Hepatocyte (in vitro differentiated cells): ENCODE results near the gene UXT. TPM values are rescaled to one million over a fixed set of nuclear protein-coding genes. Genes with fewer than 3 reads are reported as not detected.

ENCODE experiments used
- DNase-seq: peaks from one replicate; pipeline ENCODE4 v3.0.0-alpha.2; 2016; ENCODE audit warnings: low spot score
- H2AFZ ChIP-seq: fragments of 200-600 bp; sonication (generic); 2 replicates; pipeline ENCODE4 v1.6.0; 2016; ENCODE audit warnings: antibody characterized with exemption, mild to moderate bottlenecking
- H3K27ac ChIP-seq: fragments of 200-600 bp; sonication (generic); 2 replicates; pipeline ENCODE4 v1.5.1; 2016; ENCODE audit warnings: mild to moderate bottlenecking
- H3K27me3 ChIP-seq: fragments of 200-600 bp; sonication (generic); 2 replicates; pipeline ENCODE4 v1.6.1; 2016
- H3K36me3 ChIP-seq: fragments of 200-600 bp; sonication (generic); replicated peaks from 2 replicates; pipeline ENCODE4 v1.5.1; 2016; ENCODE audit warnings: low read depth; ENCODE audit not compliant: insufficient read depth
- H3K4me1 ChIP-seq: fragments of 200-600 bp; sonication (generic); 2 replicates; pipeline ENCODE4 v1.5.1; 2016; ENCODE audit warnings: mild to moderate bottlenecking, moderate library complexity; ENCODE audit not compliant: insufficient read depth
- H3K4me2 ChIP-seq: fragments of 200-600 bp; sonication (generic); 2 replicates; pipeline ENCODE4 v1.6.0; 2016
- H3K4me3 ChIP-seq: fragments of 200-600 bp; sonication (generic); 2 replicates; pipeline ENCODE4 v1.5.1; 2016; ENCODE audit warnings: mild to moderate bottlenecking
- H3K79me2 ChIP-seq: fragments of 200-600 bp; sonication (generic); 2 replicates; pipeline ENCODE4 v1.6.0; 2017; ENCODE audit warnings: mild to moderate bottlenecking
- H3K9me2 ChIP-seq: fragments of 200-600 bp; sonication (generic); replicated peaks from 2 replicates; pipeline ENCODE4 v1.6.0; 2017; ENCODE audit warnings: mild to moderate bottlenecking; ENCODE audit not compliant: insufficient read depth
- H3K9me3 ChIP-seq: fragments of 200-600 bp; sonication (generic); 2 replicates; pipeline ENCODE4 v1.5.1; 2016; ENCODE audit warnings: low read depth, mild to moderate bottlenecking
- H4K20me1 ChIP-seq: fragments of 200-600 bp; sonication (generic); 2 replicates; pipeline ENCODE4 v1.6.0; 2016; ENCODE audit warnings: mild to moderate bottlenecking; ENCODE audit not compliant: insufficient read depth, poor library complexity, severe bottlenecking
- EZH2 ChIP-seq: fragments of 200-600 bp; sonication (generic); IDR thresholded peaks from 2 replicates; pipeline ENCODE4 v1.6.1; 2016; ENCODE audit warnings: antibody characterized with exemption, mild to moderate bottlenecking, borderline replicate concordance
- EZH2phosphoT487 ChIP-seq: fragments of 200-600 bp; sonication (generic); IDR thresholded peaks from one replicate; pipeline ENCODE4 v1.6.1; 2018; ENCODE audit warnings: antibody characterized with exemption, mild to moderate bottlenecking, low read depth, moderate library complexity; ENCODE audit not compliant: unreplicated experiment, severe bottlenecking
- WGBS: methylation state at CpG from one replicate; pipeline ENCODE4 v1.1.6; 2016; ENCODE audit warnings: low lambda C conversion rate; ENCODE audit errors: missing lambda C conversion rate; 5-methylcytosine and 5-hydroxymethylcytosine counted together
- polyA plus RNA-seq: library from polyadenylated mRNA; unstranded; fragments of >200 nt; fragmentation: Nextera tagmentation; extraction: Ambion mirVana; gene quantifications from 2 replicates; pipeline ENCODE4 v1.2.1, GENCODE V29; 2016
- total RNA-seq: library from RNA; depleted of rRNA; stranded (reverse); fragments of >200 nt; gene quantifications from 2 replicates; pipeline ENCODE4 v1.2.3, GENCODE V29; 2014
- TF ChIP-seq, protein P1 (sequence below): fragments of 200-600 bp; sonication (generic); IDR thresholded peaks from 2 replicates; pipeline ENCODE4 v1.5.1; 2016; ENCODE audit warnings: antibody characterized with exemption, mild to moderate bottlenecking; ENCODE audit not compliant: poor library complexity

Gene UXT
- total and polyA plus RNA-seq, 2 experiments from 2014 or later, result 96.1 to 141 TPM

DNA sequence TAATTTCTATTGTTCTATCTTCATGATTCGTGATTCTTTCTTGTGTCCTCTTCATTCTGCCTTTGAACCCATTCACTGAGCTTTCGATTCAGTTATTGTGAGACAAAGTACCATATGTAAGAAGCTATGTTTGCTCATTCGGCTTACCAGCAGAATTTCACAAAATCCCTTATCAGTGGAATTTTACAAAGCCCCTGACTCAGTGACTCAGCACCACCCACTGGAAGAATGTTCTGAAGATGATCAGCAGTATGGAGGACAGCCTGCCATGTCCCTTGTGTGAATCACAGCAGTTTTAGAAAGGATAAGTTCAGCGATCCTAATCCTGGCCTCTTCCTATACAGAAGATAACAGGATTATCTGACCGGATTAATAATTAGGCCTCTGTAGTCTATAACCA lies 5.8 kb upstream of the UXT start:
- Histone ChIP-seq H3K4me3 (no peak overlapping the region), H3K9me2 (no peaks in the 10 kb centered on the region), H3K4me2 (no peak overlapping the region), H3K4me1 (no peaks in the 10 kb centered on the region), H4K20me1 (no peaks in the 10 kb centered on the region), H3K9me3 (no peaks in the 10 kb centered on the region), H3K79me2 (no peaks in the 10 kb centered on the region), H3K27me3 (no peaks in the 10 kb centered on the region), H3K27ac (peak overlapping the region; percentile 22), H2AFZ (no peak overlapping the region), H3K36me3 (no peaks in the 10 kb centered on the region)
- TF ChIP-seq, protein P1, sequence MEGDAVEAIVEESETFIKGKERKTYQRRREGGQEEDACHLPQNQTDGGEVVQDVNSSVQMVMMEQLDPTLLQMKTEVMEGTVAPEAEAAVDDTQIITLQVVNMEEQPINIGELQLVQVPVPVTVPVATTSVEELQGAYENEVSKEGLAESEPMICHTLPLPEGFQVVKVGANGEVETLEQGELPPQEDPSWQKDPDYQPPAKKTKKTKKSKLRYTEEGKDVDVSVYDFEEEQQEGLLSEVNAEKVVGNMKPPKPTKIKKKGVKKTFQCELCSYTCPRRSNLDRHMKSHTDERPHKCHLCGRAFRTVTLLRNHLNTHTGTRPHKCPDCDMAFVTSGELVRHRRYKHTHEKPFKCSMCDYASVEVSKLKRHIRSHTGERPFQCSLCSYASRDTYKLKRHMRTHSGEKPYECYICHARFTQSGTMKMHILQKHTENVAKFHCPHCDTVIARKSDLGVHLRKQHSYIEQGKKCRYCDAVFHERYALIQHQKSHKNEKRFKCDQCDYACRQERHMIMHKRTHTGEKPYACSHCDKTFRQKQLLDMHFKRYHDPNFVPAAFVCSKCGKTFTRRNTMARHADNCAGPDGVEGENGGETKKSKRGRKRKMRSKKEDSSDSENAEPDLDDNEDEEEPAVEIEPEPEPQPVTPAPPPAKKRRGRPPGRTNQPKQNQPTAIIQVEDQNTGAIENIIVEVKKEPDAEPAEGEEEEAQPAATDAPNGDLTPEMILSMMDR, result no peak
- TF ChIP-seq EZH2, result no peak
- no peak for TF ChIP-seq EZH2phosphoT487
- no peak for DNase-seq
- WGBS, result 60% methylated on average over 5 of the region's 5 CpGs

DNA sequence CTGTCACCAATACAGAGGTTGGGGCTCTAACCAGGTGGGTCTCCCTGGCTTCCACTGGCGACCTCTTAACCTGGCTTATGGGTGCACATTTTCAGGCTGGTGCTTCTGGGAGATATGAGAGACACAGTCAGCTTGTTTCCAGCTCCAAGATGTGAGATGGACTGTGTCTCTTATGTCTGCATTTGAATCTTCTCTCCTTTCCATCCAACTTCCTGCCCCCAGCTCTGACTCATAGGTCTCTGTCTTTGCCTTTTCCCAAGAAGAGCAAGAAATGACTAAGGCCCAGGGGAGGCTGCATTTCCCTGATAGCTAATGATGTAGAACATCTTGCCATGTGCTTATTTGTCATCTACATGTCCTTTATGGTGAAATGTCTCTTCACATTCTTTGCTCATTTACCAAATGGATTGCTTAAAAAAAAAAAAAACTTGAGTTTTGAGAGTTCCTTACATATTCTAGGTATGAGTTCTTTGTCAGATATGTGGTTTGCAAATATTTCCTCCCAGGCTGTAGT lies 3.2 kb upstream of the UXT start:
- no peak overlapping the region for H2AFZ ChIP-seq
- H3K27ac ChIP-seq, result peak overlapping the region; percentile 51

DNA sequence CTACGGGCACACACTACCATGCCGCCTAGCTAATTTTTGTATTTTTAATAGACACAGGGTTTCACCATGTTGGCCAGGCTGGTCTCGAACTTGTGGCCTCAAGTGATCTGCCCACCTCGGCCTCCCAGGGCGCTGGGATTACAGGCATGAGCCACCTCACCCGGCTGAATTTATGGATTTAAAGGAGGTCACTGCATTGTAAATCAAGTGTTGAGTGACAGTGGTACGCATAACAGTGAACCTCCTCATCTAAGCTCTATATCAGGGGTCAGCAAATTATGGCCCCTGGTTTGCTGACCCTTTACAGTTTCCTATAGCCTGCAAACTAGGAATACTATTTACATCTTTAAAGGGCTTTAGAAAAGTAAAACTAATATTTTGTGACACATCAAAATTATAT lies 2.6 kb upstream of the UXT start:
- H3K4me3 ChIP-seq, result no peak overlapping the region

More for the DNA sequence above, 3.2 kb upstream of the UXT start:
- no peak overlapping the region for H3K4me3 ChIP-seq
- no peak overlapping the region for H3K4me2 ChIP-seq
- peak; percentile 54 for DNase-seq
- WGBS, result 48% methylated on average over 1 of the region's 1 CpG
- peaks cover 3% of the 10 kb centered on the region for H3K79me2 ChIP-seq
- TF ChIP-seq, protein P1, result no peak
- TF ChIP-seq EZH2 (no peak), EZH2phosphoT487 (no peak)
- no peaks in the 10 kb centered on the region for H3K36me3 ChIP-seq
- H3K9me2 ChIP-seq, result no peaks in the 10 kb centered on the region
- no peaks in the 10 kb centered on the region for H4K20me1 ChIP-seq
- no peaks in the 10 kb centered on the region for H3K9me3 ChIP-seq
- H3K27me3 ChIP-seq, result no peaks in the 10 kb centered on the region
- no peaks in the 10 kb centered on the region for H3K4me1 ChIP-seq

More for the DNA sequence above, 2.6 kb upstream of the UXT start:
- no peak for DNase-seq
- 78% methylated on average over 7 of the region's 7 CpGs for WGBS
- no peaks in the 10 kb centered on the region for H3K4me1 ChIP-seq
- H3K9me2 ChIP-seq, result no peaks in the 10 kb centered on the region
- H2AFZ ChIP-seq, result no peak overlapping the region
- H3K79me2 ChIP-seq, result peaks cover 3% of the 10 kb centered on the region
- H3K27me3 ChIP-seq, result no peaks in the 10 kb centered on the region
- peak overlapping the region; percentile 51 for H3K27ac ChIP-seq
- no peaks in the 10 kb centered on the region for H4K20me1 ChIP-seq
- no peaks in the 10 kb centered on the region for H3K36me3 ChIP-seq
- no peaks in the 10 kb centered on the region for H3K9me3 ChIP-seq
- no peak overlapping the region for H3K4me2 ChIP-seq
- TF ChIP-seq EZH2 (no peak), EZH2phosphoT487 (no peak)
- TF ChIP-seq, protein P1, result no peak
